AG04450 (cell line): ENCODE measurements around the gene TMEM151B. TPM values are rescaled to one million over a fixed set of nuclear protein-coding genes. Genes with fewer than 3 reads are reported as not detected.

Experiments
- CTCF ChIA-PET: fragments of 300-600, 350-600 bp; formaldehyde crosslinking; extraction: SDS; loops from one replicate; lab custom pipeline; 2022; ENCODE audit warnings: antibody characterized with exemption, inconsistent platforms; lab: Charles Lee
- POLR2A ChIA-PET: fragments of 350-600 bp; formaldehyde crosslinking; extraction: SDS; loops from one replicate; lab custom pipeline; 2021; ENCODE audit warnings: antibody characterized with exemption, inconsistent platforms; lab: Yijun Ruan, JAX
- DNase-seq: peaks from one replicate; pipeline ENCODE4 v3.0.0-alpha.2; 2011; ENCODE audit warnings: low read depth, low spot score
- H3K27ac ChIP-seq: one replicate; pipeline ENCODE4 v1.5.1; 2012; ENCODE audit warnings: low read depth, low read length, control low read depth
- H3K27me3 ChIP-seq: one replicate; pipeline ENCODE4 v1.6.0; 2012; ENCODE audit warnings: low read length; ENCODE audit not compliant: control insufficient read depth, insufficient read depth
- H3K4me3 ChIP-seq: 2 replicates; pipeline ENCODE4 v1.5.1; 2011; ENCODE audit warnings: mild to moderate bottlenecking, low read depth, low read length, control low read depth
- H3K9me3 ChIP-seq: 2 replicates; pipeline ENCODE4 v1.5.1; 2012; ENCODE audit warnings: low read length; ENCODE audit not compliant: control insufficient read depth, insufficient read depth
- polyA plus RNA-seq: library from polyadenylated mRNA; depleted of rRNA; stranded (reverse); fragments of >200 nt; gene quantifications from 2 replicates; pipeline ENCODE4 v1.2.3, GENCODE V29; 2011
- TF ChIP-seq, protein P1 (sequence below): IDR thresholded peaks from 2 replicates; pipeline ENCODE4 v1.5.1; 2011; ENCODE audit warnings: low read depth, low read length, control low read depth, inconsistent platforms

Gene TMEM151B
- polyA plus RNA-seq, 1 experiment = not detected

DNA sequence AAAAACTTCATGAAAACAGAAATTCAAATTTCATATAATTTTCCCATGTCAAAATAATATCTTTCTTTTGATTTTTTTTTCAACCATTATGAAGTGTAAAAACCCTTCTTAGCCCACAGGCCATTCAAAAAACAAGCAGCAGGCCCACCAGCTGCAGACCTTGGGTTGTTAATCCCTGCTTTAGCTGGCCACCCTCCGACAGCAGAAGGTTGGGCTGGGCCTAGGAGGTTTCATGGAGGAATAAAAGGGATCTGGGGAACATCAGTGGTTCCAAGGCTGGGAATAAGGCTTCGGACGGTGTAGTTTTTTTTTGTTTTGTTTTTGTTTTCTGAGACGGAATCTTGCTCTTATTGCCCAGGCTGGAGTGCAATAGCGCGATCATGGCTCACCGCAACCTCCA is 26.9 kb upstream of the TMEM151B start:
- no peak overlapping the region for H3K4me3 ChIP-seq
- POLR2A ChIA-PET = no interaction called here
- H3K27ac ChIP-seq = no peak overlapping the region
- H3K9me3 ChIP-seq = no peaks in the 10 kb centered on the region; the same call in 1 of the 2 replicates
- TF ChIP-seq, protein P1, sequence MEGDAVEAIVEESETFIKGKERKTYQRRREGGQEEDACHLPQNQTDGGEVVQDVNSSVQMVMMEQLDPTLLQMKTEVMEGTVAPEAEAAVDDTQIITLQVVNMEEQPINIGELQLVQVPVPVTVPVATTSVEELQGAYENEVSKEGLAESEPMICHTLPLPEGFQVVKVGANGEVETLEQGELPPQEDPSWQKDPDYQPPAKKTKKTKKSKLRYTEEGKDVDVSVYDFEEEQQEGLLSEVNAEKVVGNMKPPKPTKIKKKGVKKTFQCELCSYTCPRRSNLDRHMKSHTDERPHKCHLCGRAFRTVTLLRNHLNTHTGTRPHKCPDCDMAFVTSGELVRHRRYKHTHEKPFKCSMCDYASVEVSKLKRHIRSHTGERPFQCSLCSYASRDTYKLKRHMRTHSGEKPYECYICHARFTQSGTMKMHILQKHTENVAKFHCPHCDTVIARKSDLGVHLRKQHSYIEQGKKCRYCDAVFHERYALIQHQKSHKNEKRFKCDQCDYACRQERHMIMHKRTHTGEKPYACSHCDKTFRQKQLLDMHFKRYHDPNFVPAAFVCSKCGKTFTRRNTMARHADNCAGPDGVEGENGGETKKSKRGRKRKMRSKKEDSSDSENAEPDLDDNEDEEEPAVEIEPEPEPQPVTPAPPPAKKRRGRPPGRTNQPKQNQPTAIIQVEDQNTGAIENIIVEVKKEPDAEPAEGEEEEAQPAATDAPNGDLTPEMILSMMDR = no peak
- no peak for DNase-seq
- CTCF ChIA-PET = interaction anchor here (1.2 to 4.8 kb wide), 3 partner anchors 9 to 13 kb away, joined by 3 to 30 read pairs (median 4); no protein-coding TSS in a partner anchor
- H3K27me3 ChIP-seq = no peaks in the 10 kb centered on the region

DNA sequence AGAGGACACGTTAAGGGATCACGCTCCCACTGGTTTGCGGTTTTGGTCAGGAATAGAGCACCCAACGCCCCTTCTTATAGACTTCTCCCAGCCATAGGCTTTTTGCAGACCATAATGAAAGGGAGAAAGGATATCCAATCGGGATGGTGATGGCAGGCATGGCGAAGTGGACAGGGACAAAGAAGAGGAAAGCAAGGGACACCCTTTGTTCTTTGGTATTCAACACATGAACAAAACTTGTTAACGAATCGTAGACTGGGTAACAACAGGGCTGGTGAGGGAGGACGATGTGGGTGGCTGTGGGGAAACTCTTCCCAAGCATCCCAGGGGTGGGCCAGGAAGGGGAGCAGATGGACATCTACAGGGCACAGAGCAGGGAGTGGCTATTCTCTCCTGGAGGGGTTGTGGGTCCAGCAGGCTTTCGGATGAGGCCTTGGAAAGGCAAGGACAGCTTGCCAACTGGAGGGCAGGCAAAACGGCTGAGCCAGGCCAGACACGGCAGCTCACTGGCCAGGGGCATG is 24.8 kb upstream of the TMEM151B start:
- peak overlapping the region; percentile 61 for H3K27ac ChIP-seq
- peak overlapping the region; percentile 91 for H3K4me3 ChIP-seq
- TF ChIP-seq, protein P1 = no peak
- no peak for DNase-seq
- no peaks in the 10 kb centered on the region for H3K27me3 ChIP-seq
- CTCF ChIA-PET = interaction anchor here (0.8 to 4.8 kb wide), 2 partner anchors 9 to 11 kb away, joined by 3 to 30 read pairs; no protein-coding TSS in a partner anchor
- H3K9me3 ChIP-seq = no peaks in the 10 kb centered on the region; the same call in 1 of the 2 replicates
- POLR2A ChIA-PET = interaction anchor here (0.6 to 4.0 kb wide), 3 partner anchors 8 to 11 kb away, joined by 3 to 107 read pairs (median 27); partner anchors contain the start of gene SLC35B2

DNA sequence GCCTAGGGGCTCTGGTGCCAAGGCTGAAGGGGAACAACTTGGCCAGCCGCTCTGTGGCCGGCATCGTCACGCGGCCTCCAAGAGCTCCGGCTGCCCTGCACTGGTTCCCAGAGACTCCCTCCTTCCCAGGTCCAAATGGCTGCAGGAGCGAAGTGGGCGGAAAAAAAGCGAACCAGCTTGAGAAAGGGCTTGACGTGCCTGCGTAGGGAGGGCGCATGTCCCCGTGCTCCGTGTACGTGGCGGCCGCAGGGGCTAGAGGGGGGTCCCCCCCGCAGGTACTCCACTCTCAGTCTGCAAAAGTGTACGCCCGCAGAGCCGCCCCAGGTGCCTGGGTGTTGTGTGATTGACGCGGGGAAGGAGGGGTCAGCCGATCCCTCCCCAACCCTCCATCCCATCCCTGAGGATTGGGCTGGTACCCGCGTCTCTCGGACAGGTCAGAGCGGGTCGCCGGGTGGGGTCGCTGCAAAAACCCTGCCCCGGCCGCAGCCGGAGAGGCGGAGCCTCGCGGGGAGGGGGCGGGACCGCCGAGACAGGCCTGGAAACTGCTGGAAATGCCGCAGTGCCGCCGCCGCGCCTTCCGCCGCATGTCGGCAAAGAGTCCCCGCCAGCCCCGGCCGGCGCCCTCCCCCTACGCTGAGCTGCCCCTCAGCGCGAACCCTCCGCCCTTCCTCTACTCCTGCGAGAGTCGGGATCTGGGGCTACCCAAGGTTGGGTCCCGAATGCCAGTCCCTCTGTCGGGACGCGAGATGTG is 24.2 kb upstream of the TMEM151B start:
- TF ChIP-seq, protein P1 = no peak; the same call in 1 of the 2 replicates
- ChIA-PET CTCF (interaction anchor here (0.8 to 4.8 kb wide), 2 partner anchors 9 to 11 kb away, joined by 3 to 30 read pairs; no protein-coding TSS in a partner anchor), POLR2A (interaction anchor here (0.5 to 4.0 kb wide), 29 partner anchors 8 to 786 kb away, joined by 3 to 107 read pairs (median 5); partner anchors contain the start of genes GTPBP2, MYMX, POLH and SLC29A1)
- no peaks in the 10 kb centered on the region for H3K27me3 ChIP-seq
- no peaks in the 10 kb centered on the region; the same call in 1 of the 2 replicates for H3K9me3 ChIP-seq
- peak overlapping the region; percentile 84 for H3K27ac ChIP-seq
- DNase-seq = peak; percentile 26
- H3K4me3 ChIP-seq = peak overlapping the region; percentile 91

DNA sequence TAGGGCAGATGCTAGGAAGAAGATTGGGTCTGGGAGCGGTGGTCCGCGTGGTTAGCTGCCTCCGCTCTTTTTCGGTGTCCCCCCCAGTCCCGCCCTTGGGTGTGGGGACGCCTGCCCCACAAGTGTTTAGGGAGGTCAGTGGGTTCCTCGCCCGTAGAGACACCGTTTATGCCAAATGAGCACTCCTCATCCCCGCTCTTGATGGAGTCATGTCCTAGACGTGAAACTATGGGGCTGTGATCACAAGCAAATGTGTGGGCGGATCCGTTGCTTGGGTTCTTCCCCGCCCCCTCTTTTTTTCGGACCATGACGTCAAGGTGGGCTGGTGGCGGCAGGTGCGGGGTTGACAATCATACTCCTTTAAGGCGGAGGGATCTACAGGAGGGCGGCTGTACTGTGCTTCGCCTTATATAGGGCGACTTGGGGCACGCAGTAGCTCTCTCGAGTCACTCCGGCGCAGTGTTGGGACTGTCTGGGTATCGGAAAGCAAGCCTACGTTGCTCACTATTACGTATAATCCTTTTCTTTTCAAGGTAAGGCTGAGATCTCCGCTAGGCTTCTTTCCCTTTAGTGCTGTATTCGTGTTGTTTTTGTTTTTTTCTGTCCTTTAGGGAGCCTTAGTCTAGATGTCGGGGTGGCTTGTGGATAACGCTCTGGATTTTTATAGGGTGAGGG is 23.4 kb upstream of the TMEM151B start, which contains the start of gene HSP90AB1:
Gene HSP90AB1, plus strand, starts transcription at position 439 of the 675 bp plus-strand sequence. CDS start 1,529 bp downstream, outside the sequence.
- DNase-seq = peak; percentile 96
- CTCF ChIA-PET = interaction anchor here (1.1 to 4.8 kb wide), 4 partner anchors 9 to 74 kb away, joined by 4 to 30 read pairs (median 8); partner anchors contain the start of gene SLC35B2
- no peaks in the 10 kb centered on the region for H3K27me3 ChIP-seq
- TF ChIP-seq, protein P1 = no peak
- peak within 1 kb of the TSS; percentile 91 for H3K4me3 ChIP-seq
- peak within 1 kb of the TSS; percentile 84 for H3K27ac ChIP-seq
- POLR2A ChIA-PET = interaction anchor here (0.5 to 4.0 kb wide), 30 partner anchors 9 to 787 kb away, joined by 3 to 107 read pairs (median 5); partner anchors contain the start of genes GTPBP2, MYMX, POLH and SLC29A1
- H3K9me3 ChIP-seq = no peaks in the 10 kb centered on the region; the same call in 1 of the 2 replicates
